H1 (cell line): Measurements from ENCODE around the gene MFRP. TPM values are rescaled to one million over a fixed set of nuclear protein-coding genes. Genes with fewer than 3 reads are reported as not detected.
A peak's percentile ranks its signal among the peaks of the same experiment; 100 is the strongest.

Source experiments
- CTCF ChIA-PET: fragments of 300-600 bp; sonication (Branson Sonifier 250); formaldehyde crosslinking; loops from one replicate; lab custom pipeline; 2021; ENCODE audit not compliant: partially characterized antibody; lab: Charles Lee
- POLR2A ChIA-PET: fragments of 300-600 bp; sonication (Branson Sonifier 250); formaldehyde crosslinking; loops from one replicate; lab custom pipeline; 2021; ENCODE audit warnings: inconsistent platforms; ENCODE audit not compliant: partially characterized antibody; lab: Charles Lee
- DNase-seq, 2 experiments: peaks; one replicate each; pipeline versions ENCODE4 v3.0.0 to v3.0.0-alpha.2; 2010 to 2022; ENCODE audit warnings: low spot score in 2 of 2, low read depth in 1 of 2, mixed read lengths in 1 of 2
- FAIRE-seq: peaks from 2 replicates; lab custom pipeline; 2011; peaks lifted over from hg19 to GRCh38; lab: Jason Lieb, UNC
- H2AFZ ChIP-seq: 2 replicates; pipeline ENCODE4 v1.8.1; 2012; ENCODE audit warnings: low read length, inconsistent platforms
- H2AK5ac ChIP-seq: 2 replicates; pipeline ENCODE4 v1.6.1; 2013; ENCODE audit warnings: low read depth, low read length
- H2BK120ac ChIP-seq: replicated peaks from 2 replicates; pipeline ENCODE3; 2013; ENCODE audit warnings: low read depth, low read length, inconsistent platforms
- H2BK12ac ChIP-seq: 2 replicates; pipeline ENCODE4 v1.6.1; 2013; ENCODE audit warnings: low read depth, low read length
- H2BK15ac ChIP-seq: 2 replicates; pipeline ENCODE4 v1.6.1; 2013; ENCODE audit warnings: low read length
- H2BK20ac ChIP-seq: 2 replicates; pipeline ENCODE4 v1.6.1; 2013; ENCODE audit warnings: low read length
- H2BK5ac ChIP-seq: 2 replicates; pipeline ENCODE4 v1.6.1; 2013; ENCODE audit warnings: low read depth, low read length
- H3K14ac ChIP-seq: 2 replicates; pipeline ENCODE4 v1.6.1; 2013; ENCODE audit warnings: inconsistent platforms; ENCODE audit not compliant: insufficient read length
- H3K18ac ChIP-seq: 2 replicates; pipeline ENCODE4 v1.6.1; 2013; ENCODE audit warnings: low read length; ENCODE audit errors: extremely low read depth
- H3K23ac ChIP-seq: 2 replicates; pipeline ENCODE4 v1.6.1; 2013; ENCODE audit warnings: inconsistent platforms; ENCODE audit not compliant: insufficient read length
- H3K23me2 ChIP-seq: 2 replicates; pipeline ENCODE4 v1.6.1; 2013; ENCODE audit warnings: low read depth, low read length
- H3K27ac ChIP-seq: 2 replicates; pipeline ENCODE4 v1.6.1; 2011; ENCODE audit warnings: low read depth, low read length, inconsistent platforms
- H3K27me3 ChIP-seq, 4 experiments: replicated peaks in 1 of 4; 1 replicate in 1 of 4; 2 replicates in 3 of 4; pipeline versions ENCODE4 v1.6.1 to v1.8.1; 2011 to 2013; ENCODE audit warnings: low read length in 3 of 4, mild to moderate bottlenecking in 3 of 4, inconsistent platforms in 2 of 4, mixed read lengths in 2 of 4, moderate library complexity in 1 of 4; ENCODE audit not compliant: control insufficient read depth in 3 of 4, insufficient read depth in 3 of 4; ENCODE audit errors: extremely low read depth in 1 of 4
- H3K36me3 ChIP-seq, 4 experiments: 2 replicates each; pipeline versions ENCODE4 v1.6.1 to v1.8.1; 2011 to 2013; ENCODE audit warnings: mild to moderate bottlenecking in 4 of 4, low read length in 3 of 4, moderate library complexity in 2 of 4, control low read depth in 1 of 4, inconsistent platforms in 1 of 4; ENCODE audit not compliant: insufficient read depth in 4 of 4, control insufficient read depth in 2 of 4
- H3K4ac ChIP-seq: replicated peaks from 2 replicates; pipeline ENCODE3; 2013; ENCODE audit warnings: low read length, low read depth, mixed read lengths, inconsistent platforms; ENCODE audit not compliant: insufficient read length
- H3K4me1 ChIP-seq, 4 experiments: replicated peaks in 1 of 4; 1 replicate in 1 of 4; 2 replicates in 3 of 4; pipeline versions ENCODE4 v1.6.1 to v1.8.1; 2011 to 2013; ENCODE audit warnings: low read length in 3 of 4, inconsistent platforms in 2 of 4, mixed read lengths in 1 of 4; ENCODE audit not compliant: insufficient read depth in 4 of 4, control insufficient read depth in 3 of 4
- H3K4me2 ChIP-seq, 2 experiments: 2 replicates each; pipeline versions ENCODE4 v1.6.1 to v1.8.1; 2011 to 2013; ENCODE audit warnings: low read depth in 2 of 2, low read length in 2 of 2, control low read depth in 1 of 2, inconsistent platforms in 1 of 2, mild to moderate bottlenecking in 1 of 2; ENCODE audit not compliant: insufficient read depth in 1 of 2
- H3K4me3 ChIP-seq, 4 experiments: fragments of 200-600, 300-600 bp in 1 of 4; sonication (generic), shearing (Covaris generic), sonication (Bioruptor Twin) in 1 of 4; 2 replicates each; pipeline versions ENCODE4 v1.5.1 to v1.8.1; 2011 to 2016; ENCODE audit warnings: low read length in 4 of 4, low read depth in 3 of 4, control low read depth in 2 of 4, inconsistent platforms in 2 of 4, mild to moderate bottlenecking in 2 of 4, mixed read lengths in 1 of 4, moderate library complexity in 1 of 4; ENCODE audit not compliant: insufficient read depth in 2 of 4; ENCODE audit errors: extremely low read depth in 1 of 4
- H3K56ac ChIP-seq: replicated peaks from 2 replicates; pipeline ENCODE3; 2013; ENCODE audit warnings: low read depth, mild to moderate bottlenecking, mixed read lengths, low read length, inconsistent platforms; ENCODE audit not compliant: insufficient read length
- H3K79me1 ChIP-seq: 2 replicates; pipeline ENCODE4 v1.6.1; 2013; ENCODE audit warnings: low read depth, low read length, control low read depth
- H3K79me2 ChIP-seq, 2 experiments: 2 replicates each; pipeline versions ENCODE4 v1.6.1 to v1.8.1; 2012 to 2013; ENCODE audit warnings: low read length in 2 of 2, mild to moderate bottlenecking in 2 of 2, inconsistent platforms in 1 of 2; ENCODE audit not compliant: insufficient read depth in 2 of 2, control insufficient read depth in 1 of 2
- H3K9ac ChIP-seq, 4 experiments: replicated peaks in 1 of 4; 1 replicate in 1 of 4; 2 replicates in 3 of 4; pipeline versions ENCODE4 v1.6.1 to v1.8.1; 2011 to 2013; ENCODE audit warnings: low read depth in 3 of 4, low read length in 3 of 4, control low read depth in 2 of 4, mild to moderate bottlenecking in 2 of 4, moderate library complexity in 2 of 4, inconsistent platforms in 1 of 4; ENCODE audit errors: extremely low read depth in 1 of 4
- H3K9me3 ChIP-seq, 2 experiments: 2 replicates each; pipeline versions ENCODE4 v1.6.1 to v1.8.1; 2012 to 2013; ENCODE audit warnings: mild to moderate bottlenecking in 2 of 2, moderate library complexity in 2 of 2, control low read depth in 1 of 2, inconsistent platforms in 1 of 2, low read depth in 1 of 2, low read length in 1 of 2, mixed read lengths in 1 of 2; ENCODE audit not compliant: insufficient read depth in 2 of 2
- H4K20me1 ChIP-seq, 2 experiments: replicated peaks in 1 of 2; 2 replicates each; pipeline versions ENCODE3 to v1.8.1; 2011 to 2013; ENCODE audit warnings: inconsistent platforms in 2 of 2, low read length in 2 of 2, mild to moderate bottlenecking in 1 of 2; ENCODE audit not compliant: insufficient read depth in 2 of 2, control insufficient read depth in 1 of 2
- H4K5ac ChIP-seq: 2 replicates; pipeline ENCODE4 v1.6.1; 2013; ENCODE audit warnings: low read length, low read depth, mixed read lengths, inconsistent platforms; ENCODE audit not compliant: insufficient read length
- H4K8ac ChIP-seq: 2 replicates; pipeline ENCODE4 v1.8.0; 2013; ENCODE audit warnings: mild to moderate bottlenecking, moderate library complexity, low read length, inconsistent platforms; ENCODE audit not compliant: insufficient read depth; ENCODE audit errors: extremely low read depth
- H4K91ac ChIP-seq: replicated peaks from 2 replicates; pipeline ENCODE3; 2013; ENCODE audit warnings: low read length, mixed read lengths, inconsistent platforms; ENCODE audit not compliant: insufficient read length
- BCL11A ChIP-seq, 2 experiments: IDR thresholded peaks; one replicate each; pipeline ENCODE4 v1.6.1; 2011; ENCODE audit warnings: low read depth in 2 of 2, low read length in 2 of 2, mild to moderate bottlenecking in 2 of 2
- BRCA1 ChIP-seq: IDR thresholded peaks from 2 replicates; pipeline ENCODE4 v1.6.1; 2012; ENCODE audit warnings: low read depth, low read length, improper control_type of control experiment
- CHD2 ChIP-seq: IDR thresholded peaks from 2 replicates; pipeline ENCODE4 v1.6.1; 2012; ENCODE audit warnings: low read length, improper control_type of control experiment
- KDM4A ChIP-seq: IDR thresholded peaks from one replicate; pipeline ENCODE4 v1.7.1; 2012; ENCODE audit warnings: low read depth, mild to moderate bottlenecking, moderate library complexity, low read length, inconsistent platforms; ENCODE audit not compliant: severe bottlenecking
- RAD21 ChIP-seq, 2 experiments: IDR thresholded peaks in 1 of 2; conservative IDR thresholded peaks in 1 of 2; 2 replicates each; pipeline ENCODE4 v1.6.1; 2011; ENCODE audit warnings: low read depth in 2 of 2, low read length in 2 of 2, improper control_type of control experiment in 1 of 2, inconsistent platforms in 1 of 2, mild to moderate bottlenecking in 1 of 2, moderate library complexity in 1 of 2
- RBBP5 ChIP-seq: IDR thresholded peaks from 2 replicates; pipeline ENCODE4 v1.7.1; 2012; ENCODE audit warnings: low read depth, mild to moderate bottlenecking, inconsistent platforms, low read length, moderate library complexity, borderline replicate concordance
- SAP30 ChIP-seq: fragments of 300-600 bp; sonication (generic); IDR thresholded peaks from 2 replicates; pipeline ENCODE4 v1.7.1; 2012; ENCODE audit warnings: low read length, moderate library complexity, mild to moderate bottlenecking, inconsistent platforms; ENCODE audit not compliant: insufficient read depth, insufficient replicate concordance
- SP4 ChIP-seq: IDR thresholded peaks from 2 replicates; pipeline ENCODE4 v1.6.1; 2012; ENCODE audit warnings: low read length, inconsistent platforms
- TAF1 ChIP-seq: IDR thresholded peaks from 2 replicates; pipeline ENCODE4 v1.6.1; 2011; ENCODE audit warnings: mild to moderate bottlenecking, low read depth, low read length
- TCF12 ChIP-seq: IDR thresholded peaks from 2 replicates; pipeline ENCODE4 v1.6.1; 2011; ENCODE audit warnings: low read depth, mild to moderate bottlenecking, low read length
- YY1 ChIP-seq: IDR thresholded peaks from 2 replicates; pipeline ENCODE4 v1.6.1; 2011; ENCODE audit warnings: low read depth, mild to moderate bottlenecking, low read length
- WGBS, 2 experiments: shearing (Covaris generic) in 1 of 2; methylation state at CpG; one replicate each; pipeline versions ENCODE4 v1.1.6 to v1.1.7; 2013 to 2015; ENCODE audit warnings: low lambda C conversion rate in 2 of 2, mixed read lengths in 2 of 2, inconsistent platforms in 1 of 2, low coverage in 1 of 2, missing lambda C conversion rate in 1 of 2; ENCODE audit not compliant: insufficient replicate concordance in 2 of 2, insufficient coverage in 1 of 2, insufficient read length in 1 of 2; ENCODE audit errors: extremely low coverage in 1 of 2, missing lambda C conversion rate in 1 of 2; 5-methylcytosine and 5-hydroxymethylcytosine counted together
- polyA plus RNA-seq, 7 experiments: library from polyadenylated mRNA; depleted of rRNA in 3 of 7; stranded (reverse) in 5 of 7; unstranded in 2 of 7; fragments of >200 nt in 5 of 7; fragments of 200-250 nt in 2 of 7; gene quantifications; 1 replicate in 5 of 7; 2 replicates in 1 of 7; 4 replicates in 1 of 7; pipeline versions ENCODE4 v1.2.1 to v1.2.3, GENCODE V29; 2011 to 2013; ENCODE audit warnings: missing spikeins in 2 of 7, mixed read lengths in 2 of 7
- total RNA-seq: library from RNA; stranded (reverse); fragmentation: NEBNext Ultra II Directional; extraction: Animal tissue kit (Norgen Biotek cat#: 25700); gene quantifications from 2 replicates; pipeline ENCODE4 v1.2.1, GENCODE V29; 2021

Gene MFRP
- total and polyA plus RNA-seq, 2 of the 8 experiments (the other 6 are each of a cell fraction or from before 2014, with no cell fraction given), result 0.02 TPM; not detected in 1

DNA sequence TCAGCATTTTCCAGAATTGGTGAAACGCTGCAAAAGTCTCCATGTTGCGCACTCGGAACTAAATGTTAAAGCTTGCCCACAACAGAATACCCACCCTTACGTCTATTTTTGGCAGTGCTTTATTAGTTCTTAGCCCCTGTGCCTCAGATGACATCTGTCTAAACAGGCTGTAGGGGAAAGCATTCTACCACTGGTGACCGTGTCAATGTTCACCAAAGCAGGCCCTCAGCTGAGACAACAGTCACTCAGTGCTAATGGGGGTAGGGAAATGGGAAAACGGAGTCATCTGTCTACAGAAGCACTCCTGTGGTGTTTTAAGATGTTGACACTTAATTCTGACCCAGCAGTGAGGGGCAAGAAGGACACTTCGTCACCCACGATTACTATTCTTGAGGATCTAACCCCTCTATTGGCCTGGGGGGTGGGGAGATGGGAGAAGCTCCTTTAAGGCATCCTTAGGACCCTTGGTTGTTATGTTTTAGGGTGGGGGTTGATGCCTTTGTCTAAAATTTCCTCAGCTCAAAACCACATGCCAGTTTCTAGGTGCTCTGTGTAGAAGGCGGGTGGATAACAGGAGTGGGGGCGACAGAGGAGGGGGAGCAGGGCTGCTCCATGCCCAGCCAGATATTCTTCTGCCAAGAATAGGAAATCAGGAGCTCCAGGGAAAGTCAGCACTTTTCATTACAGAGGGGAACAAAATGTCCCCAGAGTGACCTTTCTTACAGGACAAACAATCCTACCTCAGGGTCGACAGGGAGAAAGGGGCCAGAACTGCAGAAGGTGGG lies 15.6 kb upstream of the MFRP start:
- Histone ChIP-seq H3K9ac (no peak overlapping the region), H2AFZ (no peak overlapping the region), H4K91ac (no peak overlapping the region), H2BK5ac (no peak overlapping the region), H3K9me3 (no peaks in the 10 kb centered on the region; a peak in 1 of 4 replicates), H2AK5ac (no peak overlapping the region), H4K5ac (no peak overlapping the region), H3K56ac (no peak overlapping the region), H3K79me2 (no peaks in the 10 kb centered on the region), H3K4me1 (peaks cover 12 to 23% (median 20%) of the 10 kb centered on the region in 4 experiments), H3K4me2 (peak overlapping the region; percentile 22 to 71; a peak in 3 of 4 replicates), H3K23me2 (peaks cover 4% of the 10 kb centered on the region; the same call in 1 of the 2 replicates), H4K20me1 (peaks cover 4 to 23% of the 10 kb centered on the region in 2 experiments), H3K18ac (no peak overlapping the region), H3K27me3 (peaks cover 18 to 37% (median 32%) of the 10 kb centered on the region in 4 experiments), H4K8ac (no peak overlapping the region), H3K79me1 (no peaks in the 10 kb centered on the region; the same call in 1 of the 2 replicates), H3K4me3 (peak overlapping the region in 1 of 4 experiments; percentile 1; a peak in 1 of 8 replicates), H3K27ac (no peak overlapping the region), H3K4ac (no peak overlapping the region), H2BK12ac (no peak overlapping the region), H2BK15ac (peak overlapping the region; percentile 90; the same call in 1 of the 2 replicates), H2BK20ac (no peak overlapping the region), H3K36me3 (peaks cover 0 to 6% (median 5%) of the 10 kb centered on the region in 4 experiments; a peak in 3 of 8 replicates), H3K23ac (no peak overlapping the region), H3K14ac (no peak overlapping the region), H2BK120ac (no peak overlapping the region)
- 78% methylated on average over 11 of the region's 11 CpGs; no CpG with 5 or more reads in 1 of the 2 experiments for WGBS, 2 experiments
- FAIRE-seq, result no peak
- POLR2A ChIA-PET, result interaction anchor here (1.0 to 3.7 kb wide), 6 partner anchors 9 to 113 kb away, joined by 3 to 32 read pairs (median 4); partner anchors contain the start of genes C1QTNF5 and USP2
- DNase-seq, result no peak
- CTCF ChIA-PET, result interaction anchor here (0.7 to 10.9 kb wide), 15 partner anchors 9 to 208 kb away, joined by 3 to 474 read pairs (median 5); partner anchors contain the start of genes C1QTNF5, RNF26 and USP2
- TF ChIP-seq TCF12, result no peak
- no peak for TF ChIP-seq RAD21 (IDR thresholded peaks at IDR 0.05 in 1 of 2, conservative IDR thresholded peaks at IDR 0.05 in 1 of 2; ENCODE audit: low read depth in 2 of 2, low read length in 2 of 2)
- TF ChIP-seq BCL11A (IDR thresholded peaks at IDR 0.05; ENCODE audit: low read depth in 2 of 2, low read length in 2 of 2), result no peak
- no peak for TF ChIP-seq TAF1
- no peak for TF ChIP-seq BRCA1
- TF ChIP-seq RBBP5, result no peak
- no peak for TF ChIP-seq CHD2
- no peak for TF ChIP-seq YY1
- TF ChIP-seq SP4, result no peak
- no peak for TF ChIP-seq KDM4A
- no peak for TF ChIP-seq SAP30
